CD4-positive, alpha-beta memory T cell (primary cell): ENCODE measurements around the gene ZNF286A. TPM values are rescaled to one million over a fixed set of nuclear protein-coding genes. Genes with fewer than 3 reads are reported as not detected.

Experiments
- CTCF ChIA-PET: fragments of 350-600 bp; sonication (Branson Sonifier 250); formaldehyde crosslinking; loops from one replicate; lab custom pipeline; 2021; ENCODE audit warnings: inconsistent platforms; ENCODE audit not compliant: partially characterized antibody; lab: Charles Lee
- POLR2A ChIA-PET: fragments of 350-600 bp; sonication (Branson Sonifier 250); formaldehyde crosslinking; loops from one replicate; lab custom pipeline; 2021; ENCODE audit not compliant: partially characterized antibody; lab: Charles Lee
- DNase-seq, 5 donors: peaks; one replicate each; pipeline versions ENCODE4 v3.0.0 to v3.0.0-alpha.2; 2020 to 2022; ENCODE audit warnings: mixed read lengths in 1 of 5
- H3K27ac ChIP-seq: one replicate; pipeline ENCODE4 v1.7.0; 2013; ENCODE audit warnings: low read depth, low read length
- H3K27me3 ChIP-seq: 2 replicates; pipeline ENCODE4 v1.7.0; 2013; ENCODE audit warnings: mild to moderate bottlenecking, low read length, moderate library complexity; ENCODE audit not compliant: insufficient read depth
- H3K36me3 ChIP-seq: 2 replicates; pipeline ENCODE4 v1.7.0; 2013; ENCODE audit warnings: mild to moderate bottlenecking, low read length, moderate library complexity; ENCODE audit not compliant: insufficient read depth
- H3K4me1 ChIP-seq: 2 replicates; pipeline ENCODE4 v1.7.0; 2013; ENCODE audit warnings: mild to moderate bottlenecking, low read length, moderate library complexity; ENCODE audit not compliant: insufficient read depth
- H3K4me3 ChIP-seq, 2 donors: one replicate each; pipeline ENCODE4 v1.7.0; 2013; ENCODE audit warnings: low read length in 2 of 2, mild to moderate bottlenecking in 1 of 2
- H3K9me3 ChIP-seq, 2 donors: one replicate each; pipeline ENCODE4 v1.7.0; 2013; ENCODE audit warnings: low read length in 2 of 2, control low read depth in 1 of 2; ENCODE audit not compliant: control insufficient read depth in 1 of 2
- H3K27ac Mint-ChIP-seq, 7 donors: one replicate each; pipeline ENCODE4 v1.8.0; 2020 to 2021; ENCODE audit warnings: mixed read lengths in 7 of 7, mild to moderate bottlenecking in 6 of 7, inconsistent platforms in 3 of 7, moderate library complexity in 3 of 7
- H3K27me3 Mint-ChIP-seq, 2 donors: one replicate each; pipeline ENCODE4 v1.8.0; 2020 to 2021; ENCODE audit warnings: mixed read lengths in 2 of 2
- H3K36me3 Mint-ChIP-seq, 2 donors: one replicate each; pipeline ENCODE4 v1.8.0; 2020 to 2021; ENCODE audit warnings: mixed read lengths in 2 of 2, inconsistent platforms in 1 of 2, mild to moderate bottlenecking in 1 of 2
- H3K4me1 Mint-ChIP-seq, 4 donors: one replicate each; pipeline ENCODE4 v1.8.0; 2020 to 2021; ENCODE audit warnings: mixed read lengths in 4 of 4, mild to moderate bottlenecking in 1 of 4
- H3K4me3 Mint-ChIP-seq, 8 donors: one replicate each; pipeline ENCODE4 v1.8.0; 2020 to 2021; ENCODE audit warnings: mixed read lengths in 8 of 8, mild to moderate bottlenecking in 7 of 8, moderate library complexity in 6 of 8, inconsistent platforms in 3 of 8
- H3K9me3 Mint-ChIP-seq, 8 donors: one replicate each; pipeline ENCODE4 v1.8.0; 2020 to 2021; ENCODE audit warnings: mixed read lengths in 8 of 8, mild to moderate bottlenecking in 5 of 8, inconsistent platforms in 3 of 8, moderate library complexity in 1 of 8
- intact Hi-C: fragments of 100-400 bp; cut with micrococcal nuclease; formaldehyde crosslinking; loops from one replicate; pipeline ENCODE4 v1.15.1; 2023
- polyA plus RNA-seq, 2 donors: library from polyadenylated mRNA; unstranded; fragments of 300-500 nt; fragmentation: Illumina TruSeq; gene quantifications; one replicate each; pipeline ENCODE4 v1.2.3, GENCODE V29; 2021
- total RNA-seq, 2 experiments: library from RNA; stranded (reverse); gene quantifications; one replicate each; pipeline ENCODE4 v1.2.3, GENCODE V29; 2021

Gene ZNF286A
- total and polyA plus RNA-seq, 4 experiments from 2014 or later: 10.8 to 35.4 (median 21.9) TPM

DNA sequence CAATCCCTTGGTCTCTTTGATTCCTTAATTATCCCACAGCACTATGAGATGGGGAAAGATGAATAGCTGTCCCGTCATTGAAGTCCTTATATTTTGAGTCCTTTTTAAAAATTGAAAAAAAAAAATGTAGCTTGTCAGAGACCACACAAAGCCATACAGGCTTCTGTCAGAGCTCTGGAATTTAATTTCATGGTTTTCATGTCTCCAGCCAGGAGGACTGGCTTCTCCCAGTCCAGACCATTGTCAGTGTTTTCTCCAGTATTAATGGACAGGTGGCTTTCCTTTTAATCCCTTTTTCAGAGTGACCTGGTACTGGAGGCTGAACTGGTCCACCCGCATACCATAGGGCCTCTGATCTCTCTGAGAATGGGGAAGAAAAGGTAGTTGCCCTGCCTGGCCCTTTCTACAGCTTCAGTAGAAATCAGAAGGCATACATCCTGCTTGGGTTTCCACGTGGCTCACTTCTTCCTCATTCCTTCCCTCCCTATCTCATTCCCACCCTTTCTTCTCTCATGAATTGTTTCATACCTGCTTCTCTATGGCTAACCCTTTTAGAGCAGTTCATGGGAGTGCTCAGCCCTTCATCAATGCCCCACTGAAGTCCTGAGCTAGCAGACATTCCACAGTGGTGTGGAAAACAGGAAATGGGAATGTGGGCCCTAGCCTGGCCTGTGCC, 44.5 kb upstream of the ZNF286A start:
- Histone ChIP-seq H3K36me3 (no peaks in the 10 kb centered on the region), H3K4me3 (no peak overlapping the region), H3K27me3 (no peaks in the 10 kb centered on the region), H3K4me1 (peaks cover 7% of the 10 kb centered on the region), H3K9me3 (no peaks in the 10 kb centered on the region), H3K27ac (no peak overlapping the region)
- DNase-seq: no peak
- Mint-ChIP-seq H3K4me3 (no peak overlapping the region), H3K36me3 (peaks cover 4 to 6% of the 10 kb centered on the region in 2 donors), H3K27ac (no peak overlapping the region), H3K27me3 (no peaks in the 10 kb centered on the region), H3K9me3 (peaks cover 0 to 2% (median 0%) of the 10 kb centered on the region in 8 donors), H3K4me1 (peaks cover 4 to 21% (median 12%) of the 10 kb centered on the region in 4 donors)
- intact Hi-C loops: no loop called here
- ChIA-PET CTCF (no interaction called here), POLR2A (no interaction called here)

DNA sequence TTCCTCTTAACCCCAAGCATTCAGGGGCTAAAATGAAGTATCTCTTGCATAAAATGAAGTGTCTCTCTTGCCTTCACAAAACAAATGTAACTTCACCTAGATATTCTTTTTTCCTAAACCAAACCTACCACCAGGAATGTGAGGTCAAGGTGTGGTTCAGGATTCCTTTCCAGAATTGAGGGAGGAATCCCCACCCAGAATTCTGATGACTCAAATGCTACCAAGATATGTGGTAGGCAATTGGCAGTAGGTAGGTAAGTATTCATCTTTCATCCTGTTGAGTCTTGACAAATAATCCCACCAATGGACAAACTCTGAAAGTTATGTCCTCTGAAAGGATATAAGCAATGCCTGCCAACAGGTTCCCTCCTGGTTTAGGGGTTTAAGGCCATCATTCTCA, 41.7 kb upstream of the ZNF286A start:
- no peaks in the 10 kb centered on the region for H3K9me3 ChIP-seq
- ChIA-PET CTCF (no interaction called here), POLR2A (no interaction called here)
- H3K4me1 ChIP-seq: no peaks in the 10 kb centered on the region
- no peaks in the 10 kb centered on the region for H3K36me3 ChIP-seq
- Mint-ChIP-seq H3K4me3 (no peak overlapping the region), H3K9me3 (peaks cover 0 to 2% (median 0%) of the 10 kb centered on the region in 8 donors), H3K27me3 (no peaks in the 10 kb centered on the region), H3K27ac (no peak overlapping the region), H3K36me3 (peaks cover 6 to 12% of the 10 kb centered on the region in 2 donors), H3K4me1 (peaks cover 0 to 4% (median under 1%) of the 10 kb centered on the region in 4 donors)
- H3K4me3 ChIP-seq: no peak overlapping the region
- no peaks in the 10 kb centered on the region for H3K27me3 ChIP-seq
- intact Hi-C loops: no loop called here
- no peak for DNase-seq
- H3K27ac ChIP-seq: no peak overlapping the region

DNA sequence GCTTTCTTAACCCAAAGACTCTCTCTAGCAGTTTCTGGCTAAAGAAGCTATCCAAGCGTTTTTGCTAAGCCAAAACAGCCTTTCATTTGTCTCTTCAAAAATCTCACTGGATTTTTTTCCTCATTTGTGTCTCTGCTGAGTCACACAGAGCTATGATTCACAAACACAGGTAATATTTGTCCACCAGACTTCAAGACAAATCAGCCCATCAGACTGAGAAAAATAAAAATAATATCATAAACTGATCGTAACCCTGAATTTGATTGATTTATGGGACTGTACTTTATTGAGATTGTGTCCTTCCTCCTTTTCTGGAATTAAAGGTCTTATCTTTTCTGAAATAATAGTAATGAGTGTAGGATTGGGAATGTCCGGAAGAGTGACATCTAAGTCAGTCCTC, 41.3 kb upstream of the ZNF286A start:
- intact Hi-C loops: no loop called here
- ChIA-PET CTCF (no interaction called here), POLR2A (no interaction called here)
- no peak overlapping the region for H3K4me3 Mint-ChIP-seq
- Histone ChIP-seq H3K27ac (no peak overlapping the region), H3K36me3 (no peaks in the 10 kb centered on the region), H3K9me3 (no peaks in the 10 kb centered on the region), H3K4me1 (no peaks in the 10 kb centered on the region), H3K4me3 (no peak overlapping the region), H3K27me3 (no peaks in the 10 kb centered on the region)
- no peak for DNase-seq
- peaks cover 0 to 1% (median under 1%) of the 10 kb centered on the region in 4 donors for H3K4me1 Mint-ChIP-seq
- H3K27ac Mint-ChIP-seq: no peak overlapping the region
- H3K27me3 Mint-ChIP-seq: no peaks in the 10 kb centered on the region
- peaks cover 9 to 15% of the 10 kb centered on the region in 2 donors for H3K36me3 Mint-ChIP-seq
- peaks cover 0 to 2% (median 0%) of the 10 kb centered on the region in 8 donors for H3K9me3 Mint-ChIP-seq

DNA sequence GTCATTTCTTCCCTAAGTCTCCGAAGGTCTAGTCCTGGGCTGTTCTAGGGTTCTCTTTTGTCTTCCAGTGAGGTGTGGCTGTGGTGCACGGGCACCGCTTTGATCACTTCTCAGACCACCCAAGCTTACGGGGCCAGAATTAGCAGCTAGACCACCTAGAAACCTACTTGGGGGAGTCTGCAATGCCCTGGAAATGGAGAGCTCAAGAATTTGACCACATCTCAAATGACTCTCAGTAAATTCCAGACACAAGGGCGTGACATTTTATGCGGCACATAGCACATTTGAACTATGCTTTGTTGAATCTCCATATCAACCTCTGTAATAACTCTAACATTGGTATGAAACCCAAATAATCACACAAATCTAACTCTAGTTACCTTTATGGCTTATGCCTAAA, 40.3 kb upstream of the ZNF286A start:
- H3K4me3 Mint-ChIP-seq: no peak overlapping the region
- ChIA-PET POLR2A (no interaction called here), CTCF (no interaction called here)
- H3K27ac Mint-ChIP-seq: no peak overlapping the region
- H3K9me3 Mint-ChIP-seq: peaks cover 0 to 2% (median 0%) of the 10 kb centered on the region in 8 donors
- no peak overlapping the region for H3K4me3 ChIP-seq
- H3K4me1 Mint-ChIP-seq: peaks cover 0 to 1% (median 0%) of the 10 kb centered on the region in 4 donors
- intact Hi-C loops: no loop called here
- H3K27me3 Mint-ChIP-seq: no peaks in the 10 kb centered on the region
- no peaks in the 10 kb centered on the region for H3K36me3 ChIP-seq
- no peaks in the 10 kb centered on the region for H3K4me1 ChIP-seq
- H3K9me3 ChIP-seq: no peaks in the 10 kb centered on the region
- no peak for DNase-seq
- H3K36me3 Mint-ChIP-seq: peaks cover 17 to 23% of the 10 kb centered on the region in 2 donors
- no peak overlapping the region for H3K27ac ChIP-seq
- H3K27me3 ChIP-seq: no peaks in the 10 kb centered on the region

DNA sequence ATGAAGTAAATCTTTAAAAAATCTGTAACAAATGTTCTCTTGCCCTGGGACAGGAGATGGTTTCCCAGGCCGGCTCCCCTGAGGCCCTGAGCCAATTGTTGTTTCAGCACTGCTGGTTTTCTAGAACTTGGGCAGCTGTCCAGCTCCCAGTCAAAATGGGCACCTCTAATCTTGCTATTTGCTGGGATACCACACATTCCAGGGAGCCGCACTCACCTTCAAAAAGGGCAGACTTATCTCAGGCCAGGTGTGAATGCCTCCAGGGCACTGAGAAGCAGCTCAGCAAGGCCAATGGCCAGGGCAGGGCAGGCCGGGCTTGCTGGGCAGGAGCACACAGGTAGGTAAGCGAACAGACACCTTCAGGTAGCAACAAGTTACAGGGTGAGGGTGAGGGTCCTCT, 39.9 kb upstream of the ZNF286A start:
- Histone ChIP-seq H3K4me3 (no peak overlapping the region), H3K27me3 (no peaks in the 10 kb centered on the region), H3K4me1 (no peaks in the 10 kb centered on the region), H3K27ac (no peak overlapping the region), H3K36me3 (no peaks in the 10 kb centered on the region), H3K9me3 (no peaks in the 10 kb centered on the region)
- Mint-ChIP-seq H3K9me3 (peaks cover 0 to 2% (median 0%) of the 10 kb centered on the region in 8 donors), H3K27me3 (no peaks in the 10 kb centered on the region), H3K36me3 (peaks cover 18 to 27% of the 10 kb centered on the region in 2 donors), H3K4me3 (no peak overlapping the region), H3K27ac (no peak overlapping the region), H3K4me1 (peaks cover 0 to 1% (median 0%) of the 10 kb centered on the region in 4 donors)
- DNase-seq: no peak
- intact Hi-C loops: no loop called here
- ChIA-PET POLR2A (no interaction called here), CTCF (no interaction called here)

DNA sequence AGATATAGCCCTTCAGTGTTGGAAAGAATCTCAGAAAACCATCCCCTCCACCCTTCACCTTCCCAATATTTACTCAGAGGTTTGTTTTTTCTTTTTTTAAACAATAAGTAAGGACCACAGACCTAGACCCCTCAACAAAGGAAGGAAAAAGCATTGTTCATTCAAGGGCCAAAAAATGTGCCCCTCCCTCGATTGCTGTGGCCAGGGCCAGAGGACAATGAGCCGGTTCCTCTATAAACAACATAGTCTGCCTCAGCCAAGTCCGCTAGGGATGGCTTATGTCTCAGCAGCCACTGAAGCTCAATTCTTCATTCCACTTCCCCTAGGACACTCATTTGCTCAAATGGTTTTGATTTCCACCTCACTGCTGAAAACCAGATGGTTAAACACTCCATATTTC, 39.5 kb upstream of the ZNF286A start:
- Histone ChIP-seq H3K4me1 (no peaks in the 10 kb centered on the region), H3K27me3 (no peaks in the 10 kb centered on the region), H3K9me3 (no peaks in the 10 kb centered on the region), H3K4me3 (no peak overlapping the region), H3K36me3 (no peaks in the 10 kb centered on the region), H3K27ac (no peak overlapping the region)
- Mint-ChIP-seq H3K4me1 (peaks cover 0 to 1% (median 0%) of the 10 kb centered on the region in 4 donors), H3K4me3 (no peak overlapping the region), H3K27me3 (no peaks in the 10 kb centered on the region), H3K27ac (no peak overlapping the region), H3K9me3 (peaks cover 0 to 2% (median 0%) of the 10 kb centered on the region in 8 donors), H3K36me3 (peaks cover 18 to 27% of the 10 kb centered on the region in 2 donors)
- CTCF ChIA-PET: no interaction called here
- no peak for DNase-seq
- POLR2A ChIA-PET: no interaction called here
- intact Hi-C loops: no loop called here

DNA sequence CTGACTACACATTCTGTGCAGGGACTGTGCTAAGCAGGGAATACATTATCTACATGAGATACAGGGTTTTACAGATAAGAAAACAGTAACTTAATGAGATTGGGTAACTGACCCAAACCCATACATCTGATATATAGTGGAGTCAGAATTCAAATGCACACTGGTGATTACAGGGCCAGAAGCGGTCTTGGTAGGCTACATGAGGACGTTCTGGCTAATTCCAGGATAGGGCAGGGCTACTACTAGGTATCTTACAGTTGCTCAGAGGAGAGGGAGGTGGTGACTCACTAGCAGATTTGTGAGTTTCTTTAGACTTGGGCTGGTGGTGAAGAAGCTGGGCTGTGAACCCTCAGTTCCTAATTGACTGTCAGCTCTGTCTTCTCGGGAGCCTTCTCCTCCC, 36.9 kb upstream of the ZNF286A start:
- Mint-ChIP-seq H3K4me1 (peaks cover 0 to 1% (median 0%) of the 10 kb centered on the region in 4 donors), H3K36me3 (peaks cover 22 to 40% of the 10 kb centered on the region in 2 donors), H3K4me3 (no peak overlapping the region), H3K27me3 (no peaks in the 10 kb centered on the region), H3K9me3 (no peaks in the 10 kb centered on the region), H3K27ac (no peak overlapping the region)
- ChIA-PET POLR2A (no interaction called here), CTCF (no interaction called here)
- Histone ChIP-seq H3K36me3 (no peaks in the 10 kb centered on the region), H3K4me3 (no peak overlapping the region), H3K4me1 (no peaks in the 10 kb centered on the region), H3K27ac (no peak overlapping the region), H3K9me3 (no peaks in the 10 kb centered on the region), H3K27me3 (no peaks in the 10 kb centered on the region)
- intact Hi-C loops: no loop called here
- DNase-seq: no peak
